Anterior cingulate cortex (tissue), 58 donors: Measurements from ENCODE around the gene GEMIN4.
A peak's percentile ranks its signal among the peaks of the same experiment; 100 is the strongest.

Source experiments
- DNase-seq, 58 donors: peaks; one replicate each; lab custom pipeline; 2025; lab: John Stamatoyannopoulos, UW

GEMIN4 gene

DNA sequence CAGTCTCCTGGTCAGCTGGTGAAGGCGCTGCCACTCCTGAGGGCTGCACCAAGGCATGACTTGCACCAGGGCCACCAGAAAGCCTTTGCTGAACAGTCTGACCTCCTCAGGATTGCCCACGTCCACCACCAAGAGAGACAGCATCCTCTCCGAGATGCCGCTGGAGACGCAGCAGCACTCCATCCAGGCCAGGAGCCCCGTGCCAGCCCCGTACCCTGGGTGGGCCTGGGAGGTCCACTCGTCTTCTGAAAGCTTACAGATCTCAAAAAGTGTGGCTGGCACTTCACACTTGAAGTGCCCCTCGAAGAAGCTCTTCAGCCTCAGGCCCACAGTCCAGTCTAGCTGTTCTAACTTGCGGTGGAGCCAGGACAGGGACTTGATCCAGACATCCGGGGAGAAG, 6.7 kb downstream of the GEMIN4 start:
- DNase-seq: no peak

GRCh38 chr17:744937-745336, 7.1 kb downstream of the GEMIN4 start:
- DNase-seq: no peak

- DNase-seq: no peak
These were observed 8.9 kb downstream of the GEMIN4 start for GRCh38 chr17:743139-743538.

GRCh38 chr17:742147-742793, 9.8 kb downstream of the GEMIN4 start:
- no peak for DNase-seq

DNA sequence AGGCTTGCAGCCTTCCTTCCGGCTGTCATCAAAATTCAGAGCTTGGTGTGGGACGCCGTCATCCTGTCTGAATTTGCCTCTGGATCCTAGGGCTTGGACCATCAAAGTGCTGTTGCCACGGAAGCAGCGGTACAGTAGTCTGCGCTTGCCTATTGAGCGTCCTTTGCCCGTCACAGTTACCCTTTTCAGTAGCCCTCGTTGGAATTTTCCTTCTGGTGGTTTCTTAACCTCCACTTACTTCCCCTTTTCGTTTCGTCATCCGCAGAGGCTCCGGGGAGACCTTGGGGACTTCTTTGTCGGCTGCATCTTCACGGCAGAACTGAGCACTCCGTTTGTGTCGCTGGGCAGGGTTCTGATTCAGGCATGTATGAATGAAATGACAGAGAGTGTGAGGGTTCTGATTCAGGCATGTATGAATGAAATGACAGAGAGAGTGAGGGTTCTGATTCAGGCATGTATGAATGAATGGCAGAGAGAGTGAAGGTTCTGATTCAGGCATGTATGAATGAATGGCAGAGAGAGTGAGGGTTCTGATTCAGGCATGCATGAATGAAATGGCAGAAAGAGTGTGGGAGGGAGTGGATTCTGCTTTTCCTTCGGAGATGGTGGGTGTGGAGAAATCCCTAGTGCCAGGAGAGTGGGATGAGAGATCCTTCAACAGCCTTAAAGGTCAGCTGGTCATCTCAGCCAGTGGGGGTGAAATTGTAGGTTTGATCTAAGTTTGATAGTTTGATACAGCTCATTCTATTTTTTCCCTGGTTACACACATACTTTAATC, 11.6 kb downstream of the GEMIN4 start:
- DNase-seq: peak in 6 of 58 donors; percentile 3 to 30 (median 14)

DNA sequence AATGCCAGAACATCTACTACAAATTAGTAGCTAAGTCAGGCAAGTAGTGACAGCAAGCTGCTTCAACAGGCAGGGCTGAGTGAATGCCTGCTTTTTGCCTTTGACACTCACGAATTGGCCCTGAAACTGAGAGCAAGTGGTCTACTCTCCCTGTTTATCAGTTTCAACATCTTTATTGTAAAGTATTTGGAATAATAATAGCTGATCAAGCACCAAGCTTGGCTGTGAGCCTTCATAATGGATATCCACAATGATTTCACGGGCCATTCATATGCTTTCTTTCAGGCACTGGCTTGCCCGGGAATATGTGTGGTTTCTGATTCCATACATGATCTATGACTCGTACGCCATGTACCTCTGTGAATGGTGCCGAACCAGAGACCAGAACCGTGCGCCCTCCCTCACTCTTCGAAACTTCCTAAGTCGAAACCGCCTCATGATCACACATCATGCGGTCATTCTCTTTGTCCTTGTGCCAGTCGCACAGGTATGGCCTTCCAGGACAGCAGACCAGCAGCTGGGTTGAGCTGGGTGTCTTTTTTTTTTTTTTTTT, 14.4 kb downstream of the GEMIN4 start:
- no peak for DNase-seq

GRCh38 chr17:733743-734142, 18.3 kb downstream of the GEMIN4 start:
- no peak for DNase-seq

GRCh38 chr17:732902-733720, 19.0 kb downstream of the GEMIN4 start:
- DNase-seq: peak in 25 of 58 donors; percentile 7 to 44 (median 26)

DNA sequence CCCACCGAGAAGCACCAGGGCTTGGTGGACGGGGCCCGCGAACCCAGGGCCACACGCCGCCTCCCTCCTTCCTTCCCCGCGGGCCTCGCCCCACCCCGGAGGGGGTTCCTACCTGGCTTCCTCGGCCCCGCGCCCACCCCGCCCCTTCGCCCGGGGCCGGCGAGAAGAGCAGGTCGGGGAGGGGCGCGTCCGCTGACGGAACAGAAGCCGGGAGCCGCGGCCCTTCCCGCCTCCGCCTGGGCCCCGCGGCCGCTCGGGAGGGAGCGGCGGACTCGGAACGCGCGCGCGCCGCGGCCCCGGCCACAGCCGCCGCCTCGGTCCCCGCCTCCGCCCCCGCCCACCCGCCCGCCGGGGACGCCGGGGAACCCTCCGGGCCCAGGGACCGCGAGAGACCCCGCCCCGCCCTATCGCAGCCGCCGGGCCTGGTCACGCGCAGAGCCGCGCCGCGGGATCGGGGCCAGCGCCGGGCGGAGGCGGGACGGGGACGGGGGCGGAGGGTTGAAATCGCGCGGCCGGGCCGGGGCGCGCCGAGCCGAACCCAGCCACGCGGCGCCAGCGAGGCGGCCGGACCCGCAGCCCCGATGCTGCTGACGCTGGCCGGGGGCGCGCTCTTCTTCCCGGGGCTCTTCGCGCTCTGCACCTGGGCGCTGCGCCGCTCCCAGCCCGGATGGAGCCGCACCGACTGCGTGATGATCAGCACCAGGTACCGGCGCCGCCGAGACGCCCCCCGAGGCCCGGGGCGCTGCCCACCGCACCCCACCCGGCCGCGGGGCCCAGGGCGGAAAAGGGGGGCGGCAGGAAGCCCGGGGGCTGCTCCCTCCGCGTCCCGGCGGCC, 19.8 kb downstream of the GEMIN4 start, which contains the start of gene TLCD3A:
Gene TLCD3A (plus strand): TSS at position 530 of the 835 bp plus-strand sequence. CDS start 52 bp downstream, at position 582.
- peak in 45 of 58 donors; percentile 13 to 69 (median 42) for DNase-seq

DNA sequence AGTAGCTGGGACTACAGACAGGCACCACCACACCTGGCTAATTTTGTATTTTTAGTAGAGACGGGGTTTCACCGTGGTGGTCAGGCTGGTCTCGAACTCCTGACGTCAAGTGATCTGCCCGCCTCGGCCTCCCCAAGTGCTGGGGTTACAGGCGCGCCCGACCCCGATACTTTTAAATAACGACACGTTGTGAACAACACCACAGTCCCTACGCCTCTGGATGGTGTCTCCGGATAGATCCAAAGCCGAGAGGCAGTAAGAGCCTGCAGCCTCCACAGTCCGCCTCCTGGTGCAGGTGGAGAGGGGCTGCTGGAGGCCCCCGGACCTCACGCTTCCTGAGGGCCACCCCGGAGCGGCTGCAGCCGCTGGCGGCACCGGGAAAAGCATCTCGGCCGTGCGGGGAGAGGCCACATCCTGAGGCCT, 20.4 kb downstream of the GEMIN4 start:
- peak in 3 of 58 donors; percentile 24 to 62 (median 33) for DNase-seq

DNA sequence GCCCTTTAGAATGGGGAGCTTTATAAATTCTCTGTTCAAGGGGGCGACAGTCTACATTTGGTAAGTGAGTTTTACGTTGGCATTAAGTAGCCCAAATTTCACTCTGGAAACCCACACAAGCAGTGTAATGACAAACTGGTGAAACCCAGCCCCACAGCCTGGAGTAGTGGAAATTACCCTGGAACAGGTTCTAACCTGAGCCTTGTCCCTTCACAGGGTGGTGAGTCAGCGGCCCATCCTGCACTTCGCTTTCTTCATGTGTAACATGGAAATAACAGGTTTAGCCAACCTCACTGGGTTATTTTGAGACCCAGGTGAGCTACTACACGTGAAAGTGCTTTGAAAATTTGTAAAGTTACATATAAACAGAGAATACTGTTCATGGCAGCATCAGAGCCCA, 23.2 kb downstream of the GEMIN4 start:
- no peak for DNase-seq

DNA sequence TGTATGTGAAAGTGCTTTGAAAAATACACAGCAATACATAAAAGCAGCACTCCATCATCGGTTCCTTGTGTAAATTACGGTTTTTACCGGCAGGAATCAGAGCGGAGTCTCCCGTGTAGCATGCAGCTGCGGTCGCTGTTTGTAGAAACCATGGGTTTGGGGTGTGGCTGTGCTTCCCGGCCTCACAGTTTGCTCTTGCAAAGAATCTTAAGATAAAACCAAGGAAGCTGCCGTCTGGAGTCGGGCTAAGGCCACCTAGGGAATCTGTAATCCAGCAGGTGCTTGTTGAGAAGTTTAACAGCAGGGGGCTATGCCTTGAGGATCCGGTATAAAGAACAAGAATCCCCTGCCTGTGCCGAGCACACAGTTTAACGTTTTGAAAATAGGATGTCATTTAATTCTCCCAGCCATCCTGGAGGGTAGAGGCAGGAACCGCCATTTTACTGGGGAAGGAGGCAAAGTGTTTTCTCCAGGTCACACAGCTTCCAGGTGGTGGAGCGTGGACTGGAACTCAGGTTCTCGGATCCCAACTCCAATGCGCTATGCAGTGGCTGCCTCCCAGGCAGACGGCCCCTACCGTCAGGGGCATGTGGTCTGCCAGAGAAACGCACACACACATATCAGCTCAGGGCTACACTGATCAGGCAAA, 25.7 kb downstream of the GEMIN4 start:
- no peak for DNase-seq

DNA sequence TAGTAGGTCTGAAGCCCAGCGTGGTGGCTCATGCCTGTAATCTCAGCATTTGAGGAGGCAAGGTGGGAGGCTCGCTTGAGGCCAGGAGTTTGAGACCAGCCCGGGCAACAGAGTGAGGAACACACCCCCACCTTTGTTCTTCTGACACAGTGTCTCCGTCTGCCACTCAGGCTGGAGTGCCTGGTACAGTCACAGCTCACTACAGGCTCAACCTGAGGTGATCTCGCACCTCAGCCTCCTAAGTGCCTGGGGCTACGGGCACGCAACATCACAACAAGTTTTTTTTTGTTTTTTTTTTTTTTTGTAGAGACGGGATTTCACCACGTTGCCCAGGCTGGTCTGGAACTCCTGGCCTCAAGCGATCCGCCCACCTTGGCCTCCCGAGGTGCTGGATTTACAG, 26.3 kb downstream of the GEMIN4 start:
- no peak for DNase-seq

GRCh38 chr17:725084-725483, 27.0 kb downstream of the GEMIN4 start:
- DNase-seq: no peak

DNA sequence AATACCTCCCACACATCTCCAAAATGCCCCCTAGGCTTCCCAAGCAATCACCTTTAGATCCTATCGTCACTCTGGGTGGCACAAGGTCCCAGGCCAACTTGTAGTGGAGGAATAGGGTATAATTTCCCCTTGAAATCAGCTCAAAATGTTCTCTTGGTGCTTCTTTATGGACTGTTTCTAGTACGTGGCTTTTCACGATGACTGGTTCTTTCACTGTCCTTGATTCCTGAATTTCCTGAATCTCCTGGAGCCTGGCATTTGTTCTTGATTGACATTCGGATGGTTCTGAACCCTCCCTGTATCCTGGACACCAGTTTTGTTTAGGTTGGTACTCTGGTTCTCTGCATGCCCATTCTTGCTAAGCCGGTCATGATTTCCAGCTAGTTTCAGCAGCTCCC, 30.5 kb downstream of the GEMIN4 start:
- no peak for DNase-seq

DNA sequence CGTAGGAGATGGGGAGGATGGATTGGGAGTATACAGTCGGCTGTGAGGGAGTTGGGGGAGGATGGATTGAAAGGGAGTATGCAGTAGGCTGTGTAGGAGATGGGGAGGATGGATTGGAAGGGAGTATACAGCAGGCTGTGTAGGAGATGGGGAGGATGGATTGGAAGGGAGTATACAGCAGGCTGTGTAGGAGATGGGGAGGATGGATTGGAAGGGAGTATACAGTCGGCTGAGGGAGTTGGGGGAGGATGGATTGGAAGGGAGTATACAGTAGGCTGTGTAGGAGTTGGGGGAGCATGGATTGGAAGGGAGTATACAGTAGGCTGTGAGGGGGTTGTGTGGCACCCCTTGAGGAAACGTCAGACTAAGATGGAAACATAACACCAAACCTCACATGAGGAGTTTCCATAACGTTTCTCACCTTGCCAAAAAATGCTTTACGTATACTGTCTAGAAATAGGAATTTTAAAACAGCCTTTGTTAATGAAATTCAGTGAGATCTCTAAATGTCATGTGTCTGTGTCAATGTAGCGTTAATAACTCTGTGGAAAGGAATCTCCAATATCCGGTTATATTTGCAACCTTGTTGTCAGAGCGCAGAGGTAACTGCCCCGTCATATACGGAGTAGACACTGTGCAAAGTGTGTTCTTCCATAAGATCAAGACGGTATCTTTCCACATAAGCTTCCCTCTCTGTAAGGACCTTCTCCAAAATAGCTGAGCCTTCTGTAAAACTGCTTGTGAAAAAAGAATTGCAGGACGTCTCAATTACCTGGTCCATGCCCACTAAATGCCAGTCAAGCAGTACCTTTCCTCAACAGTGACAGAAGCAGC, 31.1 kb downstream of the GEMIN4 start:
- DNase-seq: no peak

DNA sequence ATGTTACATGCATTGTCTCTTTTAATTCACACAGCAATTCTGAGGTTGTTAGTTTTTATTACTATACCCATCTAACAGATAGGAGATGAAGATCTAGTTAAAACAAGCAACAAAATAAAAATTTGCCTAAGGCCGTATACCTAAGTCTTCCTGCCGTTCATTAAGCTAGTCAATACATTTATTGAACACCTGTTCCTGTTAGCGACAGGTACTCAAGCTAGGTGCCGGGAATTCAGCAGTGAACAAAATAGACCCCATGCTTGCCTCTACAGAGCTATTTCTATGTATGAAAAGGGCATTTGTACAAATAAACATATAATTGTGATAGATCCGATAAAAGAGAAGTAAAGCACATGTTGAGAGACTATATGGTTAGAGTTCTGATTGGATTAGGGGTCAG, 34.0 kb downstream of the GEMIN4 start:
- DNase-seq: no peak

- DNase-seq: no peak
These were observed 43.9 kb downstream of the GEMIN4 start for GRCh38 chr17:708132-708531.
